GM23248 (cell line): ENCODE measurements around the gene C7orf57.

Source experiments
- EZH2 ChIP-seq: fragments of 200-600 bp; sonication (generic); IDR thresholded peaks from 2 replicates; pipeline ENCODE4 v1.6.1; 2018; ENCODE audit warnings: antibody characterized with exemption, mild to moderate bottlenecking; ENCODE audit not compliant: insufficient read depth, poor library complexity, severe bottlenecking
- EZH2phosphoT487 ChIP-seq: fragments of 200-600 bp; sonication (generic); IDR thresholded peaks from 2 replicates; pipeline ENCODE4 v1.6.1; 2018; ENCODE audit warnings: antibody characterized with exemption, moderate library complexity, mild to moderate bottlenecking, low read depth; ENCODE audit not compliant: insufficient read depth

DNA sequence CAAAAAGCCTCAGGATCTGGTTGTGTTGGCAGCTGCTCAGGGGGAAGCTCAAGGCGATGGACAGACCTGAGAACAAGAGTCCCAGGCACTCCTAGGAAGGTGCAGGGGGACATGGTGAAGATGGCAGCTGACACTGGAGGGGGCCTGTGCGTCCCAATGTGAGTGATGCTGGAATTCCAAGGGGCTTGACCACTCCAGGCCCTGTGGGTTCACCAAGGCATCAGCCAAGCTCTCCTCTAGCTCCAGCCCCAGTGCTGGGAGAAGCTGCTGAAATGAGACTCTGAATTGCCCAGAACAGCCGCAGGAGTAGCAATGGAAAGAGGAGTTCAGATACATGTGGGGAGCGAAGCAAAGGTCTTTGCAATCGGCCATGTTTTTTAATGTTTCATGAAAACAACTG lies 69.7 kb downstream of the C7orf57 start:
- TF ChIP-seq EZH2 (no peak), EZH2phosphoT487 (no peak)
